GM21367 (cell line): ENCODE measurements around the gene TNS3.

Experiments used
- ATAC-seq: cut with Tn5 transposase; IDR thresholded peaks from one replicate; pipeline ENCODE4 v1.9.1; 2021; ENCODE audit not compliant: unreplicated experiment

Gene TNS3

DNA sequence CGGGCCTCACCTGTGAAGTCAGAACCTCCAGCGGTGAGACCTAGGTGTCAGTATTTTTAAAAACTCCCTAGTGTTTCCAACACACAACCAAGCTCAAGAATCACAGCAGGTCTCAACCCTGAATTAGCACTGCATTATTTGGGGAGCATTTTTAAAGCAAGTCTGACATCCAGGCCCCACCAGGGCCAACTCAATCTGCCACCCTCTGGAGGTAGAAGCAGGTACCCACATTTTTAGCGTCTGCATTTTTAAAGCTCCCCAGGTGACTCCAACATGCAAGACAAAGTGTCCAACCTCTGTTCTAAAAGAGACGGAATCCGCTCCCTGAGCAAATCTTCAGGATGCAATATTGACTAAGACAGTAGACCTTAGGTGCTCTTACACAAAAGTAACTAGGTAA lies 225.7 kb downstream of the TNS3 start:
- ATAC-seq = no peak

- ATAC-seq = no peak
These were observed 226.2 kb downstream of the TNS3 start for GRCh38 chr7:47355684-47356083.

DNA sequence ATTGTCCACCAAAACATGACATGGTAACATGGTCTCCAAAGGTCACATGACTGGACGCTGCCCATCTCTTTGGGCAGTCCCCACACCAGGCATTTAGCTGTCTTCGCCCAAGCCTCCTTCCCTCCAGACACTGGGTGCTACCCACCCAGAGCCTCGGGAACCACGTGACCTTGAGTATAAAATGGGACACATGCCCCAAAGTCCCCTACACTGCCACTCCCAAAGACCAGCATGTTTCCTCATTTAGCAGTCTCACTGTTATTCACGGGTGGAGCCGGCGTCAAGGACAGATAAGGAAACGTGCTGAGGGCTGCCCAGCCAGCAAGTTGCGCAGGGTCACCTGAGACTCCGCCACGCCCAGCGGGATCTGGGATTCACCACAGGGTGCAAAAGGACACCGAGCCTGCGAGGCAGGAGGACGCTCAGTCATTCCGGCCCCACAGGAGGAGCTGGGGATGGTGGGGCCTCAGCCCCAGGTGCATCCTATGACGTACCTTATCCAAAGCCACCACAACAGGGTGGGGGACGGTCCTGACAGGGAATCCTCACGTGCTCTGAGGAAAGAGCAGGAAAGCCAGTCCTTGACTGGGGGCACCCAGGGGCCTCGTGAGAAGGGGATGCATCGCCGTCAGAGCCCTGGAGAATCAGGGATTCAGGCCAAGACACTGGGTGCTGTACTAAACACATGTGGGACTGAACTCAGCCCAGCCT lies 226.9 kb downstream of the TNS3 start:
- ATAC-seq = no peak

- ATAC-seq = no peak
These were observed 227.8 kb downstream of the TNS3 start for GRCh38 chr7:47354071-47354470.

GRCh38 chr7:47352394-47352968 lies 229.4 kb downstream of the TNS3 start:
- ATAC-seq = no peak

DNA sequence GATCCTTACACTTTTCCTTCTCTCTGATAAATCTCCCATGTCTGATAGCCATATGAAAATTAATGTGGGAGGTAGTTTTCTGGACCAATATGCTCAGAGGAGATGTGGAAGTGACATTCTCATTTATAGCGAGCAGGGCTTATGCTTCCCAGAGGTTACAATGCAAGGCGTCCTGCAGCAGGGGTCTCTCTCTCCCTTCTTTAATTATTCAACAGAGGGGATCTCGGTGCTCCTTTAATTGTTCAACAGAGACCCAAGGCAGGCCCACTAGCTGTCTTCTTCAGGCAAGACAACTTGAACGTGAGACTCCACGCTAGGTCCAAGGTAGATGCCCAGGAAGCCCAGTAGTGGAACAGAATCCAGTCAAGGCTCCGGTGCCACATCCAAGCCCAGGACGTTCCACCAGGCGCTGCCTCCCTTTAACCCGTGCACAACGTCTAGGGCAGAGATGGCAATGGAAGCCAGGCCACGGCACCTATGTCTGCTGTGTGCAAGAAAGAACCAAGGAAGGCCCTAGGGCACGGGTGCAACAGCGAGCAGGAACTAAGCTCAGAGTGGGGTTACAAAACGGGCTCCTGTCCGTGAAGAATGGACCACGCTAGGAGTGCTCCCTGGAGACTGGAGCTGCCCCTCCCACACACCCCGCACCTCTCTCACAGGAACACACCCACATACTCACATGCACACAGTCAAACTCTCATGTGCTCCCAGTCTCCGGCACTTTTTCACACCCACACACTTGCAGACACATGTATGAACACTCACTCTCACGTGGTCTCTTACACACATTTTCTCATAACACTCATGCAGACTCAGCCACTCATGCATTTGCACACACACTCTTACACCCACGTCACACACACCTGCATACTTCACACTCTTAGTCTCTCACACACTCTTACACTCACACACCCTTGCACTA lies 230.4 kb downstream of the TNS3 start:
- ATAC-seq = no peak

DNA sequence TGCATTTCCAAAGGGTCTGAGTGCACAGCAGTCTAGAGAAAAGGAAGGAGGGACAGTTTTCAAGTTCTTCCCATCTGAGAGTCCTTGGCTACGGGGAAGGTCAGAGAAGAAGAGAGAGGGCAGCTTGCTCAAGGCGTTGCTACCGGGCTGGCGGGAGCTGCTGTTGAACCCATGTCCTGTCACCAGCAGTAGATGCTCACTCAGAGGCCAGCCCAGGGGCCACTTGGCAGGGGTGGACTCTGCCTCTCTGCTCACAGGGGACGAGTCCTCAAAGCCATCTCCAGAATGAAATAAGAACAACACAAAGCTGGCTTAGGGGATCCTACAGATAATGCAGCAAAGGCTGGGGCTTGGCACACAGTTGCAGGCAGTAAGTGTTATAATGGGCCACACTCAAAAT lies 231.5 kb downstream of the TNS3 start:
- no peak for ATAC-seq

DNA sequence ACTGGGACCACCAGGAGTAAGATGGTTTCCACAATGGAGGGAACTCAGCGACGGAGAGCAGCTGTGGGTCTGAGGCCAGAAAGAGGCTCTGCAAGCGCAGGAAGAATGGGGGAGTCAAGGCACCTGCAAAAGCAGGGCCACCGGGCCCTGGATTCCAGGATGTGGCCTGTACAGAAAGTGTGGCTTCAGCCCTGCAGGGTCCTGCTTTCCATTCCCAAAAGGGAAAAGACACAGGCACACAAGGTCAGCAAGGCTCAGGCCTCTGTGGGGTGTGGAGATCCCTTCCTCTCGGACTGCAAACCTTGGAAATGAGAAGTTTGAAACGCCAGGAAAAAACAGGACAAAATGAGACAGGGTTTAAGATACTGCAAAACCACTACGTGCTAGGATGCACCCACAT lies 232.5 kb downstream of the TNS3 start:
- no peak for ATAC-seq

DNA sequence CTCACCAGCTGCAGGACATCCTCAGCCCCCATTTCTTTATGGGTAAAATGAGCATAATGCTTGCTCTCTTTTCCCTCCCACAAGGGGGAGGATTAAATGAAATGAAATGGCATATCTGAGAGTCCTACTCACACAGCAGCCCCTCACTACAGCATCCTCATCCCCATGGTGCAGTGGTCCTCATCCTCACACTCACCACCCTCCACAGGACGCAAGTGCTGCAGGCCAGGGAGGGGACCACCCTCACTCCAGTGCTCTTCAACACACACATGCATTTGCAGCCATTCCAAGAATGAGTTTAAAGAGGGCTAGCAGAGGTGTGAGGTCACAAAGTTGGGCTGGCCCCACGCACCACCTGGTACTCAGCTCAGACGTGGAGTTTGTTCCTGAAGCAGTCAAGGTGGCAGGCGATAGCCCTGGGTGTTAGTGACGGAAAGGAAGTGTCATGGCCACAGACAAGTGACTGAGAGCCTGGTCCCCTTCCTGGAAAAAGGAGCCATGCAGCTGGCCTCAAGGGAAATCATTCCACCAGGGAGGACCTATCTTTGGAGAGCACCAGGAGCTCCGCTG lies 234.0 kb downstream of the TNS3 start:
- no peak for ATAC-seq

DNA sequence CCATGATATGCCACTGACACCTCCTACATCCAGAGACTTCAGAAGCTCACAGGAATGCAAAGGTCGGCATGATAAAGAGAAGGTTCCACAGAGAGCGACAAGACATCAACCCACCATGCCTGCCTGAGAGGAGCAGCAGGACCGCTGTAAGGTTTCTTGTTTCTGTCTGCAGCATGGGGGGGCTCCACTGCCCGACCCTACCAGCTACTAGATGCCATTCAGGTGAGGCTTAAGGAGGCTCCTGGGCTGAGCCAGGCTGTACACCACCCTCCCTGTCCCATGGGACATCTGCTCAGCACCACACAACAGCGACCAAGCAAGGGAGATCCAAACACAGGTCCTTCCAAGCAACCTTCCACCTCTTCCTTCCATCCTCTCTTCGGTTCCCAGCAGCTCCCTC lies 234.6 kb downstream of the TNS3 start:
- no peak for ATAC-seq

DNA sequence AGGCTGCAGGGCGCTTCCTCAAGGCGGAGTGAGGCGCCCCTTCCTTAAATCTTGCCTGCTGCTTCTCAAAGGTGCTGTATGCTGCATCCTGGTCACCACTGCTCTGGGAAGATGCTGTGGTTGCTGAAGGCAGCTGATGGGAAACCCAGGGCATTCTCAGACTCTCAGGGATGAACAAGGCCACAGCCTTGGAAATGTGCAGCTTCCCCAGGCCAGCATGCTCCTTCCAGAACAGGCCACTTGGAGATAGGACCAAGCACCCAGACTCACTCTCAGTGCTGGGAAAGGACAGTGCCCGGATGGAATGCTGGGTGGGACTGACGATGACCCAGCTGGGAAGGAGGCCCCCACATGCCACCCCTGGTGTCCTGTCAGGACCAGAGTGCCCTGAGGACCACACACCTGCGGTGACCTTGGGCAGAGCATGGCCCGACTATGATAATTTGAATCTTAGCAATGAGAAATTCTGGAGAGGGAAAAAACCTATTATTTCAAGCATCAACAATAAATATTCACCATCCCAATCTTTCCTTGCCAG lies 235.5 kb downstream of the TNS3 start:
- no peak for ATAC-seq

GRCh38 chr7:47345857-47346298 lies 236.0 kb downstream of the TNS3 start:
- no peak for ATAC-seq

DNA sequence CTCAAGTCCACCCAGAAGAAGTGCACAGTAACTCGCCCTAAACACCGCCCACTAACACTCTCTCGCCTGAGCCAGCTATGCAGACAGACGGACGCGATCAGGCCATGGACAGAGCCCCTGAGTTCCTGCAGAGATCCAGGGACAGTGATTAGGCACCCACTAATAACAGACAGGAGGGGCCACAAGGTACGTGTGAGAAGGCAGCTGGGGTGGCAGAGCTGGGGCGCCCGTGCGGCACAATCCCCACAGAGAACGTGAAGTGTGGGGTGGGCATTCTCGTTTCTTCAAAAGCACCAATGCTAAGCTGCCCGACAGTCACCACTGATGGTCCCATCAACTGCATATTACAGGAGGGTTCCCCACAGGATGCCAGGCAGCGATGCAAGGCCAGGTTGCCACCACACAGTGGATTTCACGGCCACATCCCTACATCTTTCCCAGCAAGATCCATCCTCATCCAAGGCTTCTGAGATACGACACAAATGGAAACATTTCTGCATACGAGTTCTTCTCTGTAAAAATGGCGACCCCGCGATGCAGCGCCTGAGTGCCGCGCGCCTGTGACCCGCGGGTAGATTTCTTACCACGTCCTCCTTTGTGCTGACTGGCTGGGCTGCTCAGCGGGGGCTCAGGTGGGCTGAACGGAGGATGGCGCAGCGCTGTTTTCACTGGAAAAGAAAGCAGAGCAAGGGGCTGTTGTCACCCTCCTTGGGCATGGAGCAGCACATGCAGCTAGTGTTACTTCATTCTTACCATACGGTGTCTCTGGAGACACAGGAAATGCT lies 237.5 kb downstream of the TNS3 start:
- ATAC-seq = no peak

DNA sequence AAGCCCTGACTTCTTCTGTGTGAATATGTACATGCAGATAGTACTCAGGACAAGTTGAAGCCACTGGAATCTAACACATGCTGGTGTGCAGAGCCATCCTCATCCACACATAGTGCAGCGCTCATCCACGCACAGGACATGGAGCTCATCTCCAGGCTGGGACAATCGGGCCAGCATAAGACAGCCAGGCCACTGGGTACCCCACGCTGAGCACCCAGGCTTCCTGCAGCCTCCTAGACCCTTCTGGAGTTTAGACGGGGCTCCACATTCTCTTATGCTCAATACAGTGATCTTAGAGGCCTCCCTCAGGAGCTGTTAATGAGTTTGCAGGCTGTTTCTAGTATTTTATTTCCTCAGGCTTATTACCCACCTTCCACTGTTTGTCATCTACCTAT lies 238.9 kb downstream of the TNS3 start:
- no peak for ATAC-seq

DNA sequence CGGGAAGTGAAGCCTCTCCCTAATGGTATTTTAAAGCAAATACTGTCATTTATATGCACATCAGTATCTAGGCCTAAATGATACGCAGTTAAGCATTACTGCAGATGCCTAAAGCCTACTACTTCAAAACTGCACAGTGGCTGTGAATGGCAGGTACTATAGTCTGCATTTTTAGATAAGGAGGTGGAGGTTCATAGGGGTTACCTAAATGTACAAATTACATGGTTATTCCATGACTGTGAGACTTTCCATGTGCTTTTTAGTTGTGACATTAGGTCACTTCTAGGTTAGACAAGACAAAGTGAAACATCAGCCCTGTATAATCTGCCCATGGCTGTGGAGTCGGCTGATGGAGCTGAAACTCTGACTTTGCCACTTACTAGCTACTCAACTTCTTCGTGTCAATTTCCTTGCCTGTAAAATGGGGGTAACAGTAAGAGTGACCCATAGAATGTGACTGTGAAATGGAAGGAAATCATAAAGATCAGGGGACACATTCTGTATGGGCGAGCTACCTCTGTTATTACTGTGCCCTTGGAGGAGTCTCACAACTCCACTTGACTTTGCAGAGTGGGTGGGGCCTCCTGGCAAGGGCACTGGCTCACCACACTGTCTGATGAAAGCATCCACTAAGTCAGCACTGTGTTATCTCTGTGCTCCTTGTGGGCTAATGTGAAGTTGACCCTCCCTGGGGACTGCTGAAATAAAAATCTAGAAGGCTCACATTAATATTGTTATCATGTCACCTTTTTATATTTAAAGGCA lies 239.4 kb downstream of the TNS3 start:
- no peak for ATAC-seq

DNA sequence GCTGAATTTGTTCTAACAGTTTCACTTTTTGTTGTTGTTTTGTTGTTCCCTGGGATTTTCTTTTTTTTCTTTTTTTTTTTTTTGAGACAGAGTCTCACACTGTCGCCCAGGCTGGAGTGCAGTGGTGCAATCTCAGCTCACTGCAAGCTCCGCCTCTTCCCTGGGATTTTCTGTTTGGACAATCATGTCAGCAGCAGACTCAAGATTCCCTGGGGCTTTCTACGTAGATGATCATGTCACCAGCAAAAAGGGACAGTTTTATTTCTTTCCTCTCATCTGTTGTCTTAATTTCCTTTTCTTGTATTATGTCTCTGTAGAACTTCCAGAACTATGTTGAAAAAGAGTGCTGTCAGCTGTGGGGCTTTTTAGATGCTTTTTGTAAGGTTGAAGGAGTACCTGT lies 241.4 kb downstream of the TNS3 start:
- ATAC-seq = no peak

DNA sequence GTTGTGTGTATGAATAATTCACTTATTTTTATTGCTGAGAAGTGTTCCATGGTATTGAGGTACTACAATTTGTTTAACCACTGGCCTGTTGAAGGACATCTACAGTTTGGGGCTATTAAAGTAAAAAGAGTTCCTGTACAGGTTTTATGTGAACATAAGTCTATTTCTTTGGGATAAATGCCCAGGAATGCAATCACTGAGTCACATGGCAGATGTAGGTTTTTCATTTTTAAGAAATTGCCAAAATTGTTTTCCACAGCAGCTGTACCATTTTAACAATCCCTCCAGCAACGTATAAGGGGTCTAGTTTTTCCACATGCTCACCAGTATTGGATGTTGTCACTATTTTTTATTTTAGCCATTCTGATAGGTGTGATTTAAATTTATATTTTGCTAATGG lies 243.9 kb downstream of the TNS3 start:
- no peak for ATAC-seq

DNA sequence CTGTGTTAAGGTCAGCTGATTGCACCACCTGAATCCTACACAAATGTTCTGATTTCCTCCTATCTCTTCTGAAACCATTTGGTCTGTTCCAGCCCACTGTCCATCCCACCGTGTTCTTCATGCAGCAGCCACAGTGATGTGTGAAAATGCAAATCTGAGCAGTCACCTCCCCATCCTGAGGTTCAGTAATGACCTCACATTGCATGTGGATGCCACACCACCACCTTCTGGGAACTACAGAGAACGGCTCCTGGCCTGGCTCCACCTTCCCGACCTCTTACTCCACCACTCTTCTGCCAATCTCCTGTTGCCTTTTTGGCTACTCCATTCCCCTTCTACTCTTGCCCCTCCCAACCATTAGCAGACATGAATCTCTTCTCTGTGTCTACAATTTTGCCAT lies 244.4 kb downstream of the TNS3 start:
- peak; percentile 85 for ATAC-seq

DNA sequence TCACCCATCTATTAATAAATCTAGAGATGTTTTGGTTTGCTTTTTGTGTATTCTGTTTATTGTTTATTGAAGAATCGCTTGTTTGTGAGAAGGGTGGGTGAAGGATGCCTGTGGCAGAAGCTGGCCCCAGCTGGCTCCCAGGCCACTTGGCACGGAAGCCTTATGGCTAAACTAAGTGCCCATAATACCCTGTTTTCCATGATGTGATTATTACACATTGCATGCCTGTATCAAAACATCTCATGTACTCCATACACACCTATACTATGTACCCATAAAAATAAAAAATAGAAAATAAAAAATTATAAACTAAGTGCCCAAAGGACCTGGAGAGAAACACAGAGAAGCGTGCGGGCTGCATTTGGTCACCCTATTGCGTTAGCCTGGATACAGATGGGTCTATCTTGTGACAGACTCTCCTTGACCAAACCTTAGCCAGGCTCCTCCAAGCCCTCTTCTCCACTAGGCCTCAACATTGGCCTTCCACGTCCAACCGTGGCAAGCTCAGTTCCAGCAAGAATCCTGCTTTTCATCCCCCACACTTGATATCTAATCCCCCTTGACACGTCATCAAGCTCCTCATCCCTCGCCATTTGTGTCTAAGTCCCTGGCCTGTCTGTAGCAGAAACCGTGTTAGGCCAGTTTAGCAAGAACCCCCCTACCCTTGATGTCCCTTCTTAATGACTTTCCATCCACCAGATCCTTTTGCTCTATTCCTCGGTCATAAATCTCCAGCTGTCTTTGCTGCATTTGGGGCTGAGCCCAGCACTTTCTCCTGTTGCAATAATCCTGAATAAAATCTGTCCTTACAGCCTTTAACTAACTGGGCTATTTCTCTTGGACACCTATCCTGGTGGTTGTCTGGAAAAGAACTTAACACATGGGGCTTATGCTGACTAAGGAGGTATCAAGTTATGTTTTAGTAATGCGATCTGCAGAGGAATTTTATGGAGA lies 245.2 kb downstream of the TNS3 start:
- ATAC-seq = no peak
